A549 (cell line): ENCODE measurements around the gene NMRK1. TPM values are rescaled to one million over a fixed set of nuclear protein-coding genes. Genes with fewer than 3 reads are reported as not detected.

ENCODE experiments used
- ATAC-seq, 2 experiments: fragments of 200-7000 bp in 1 of 2; fragments of >200 bp in 1 of 2; cut with Nextera tagmentation in 1 of 2; cut with Tn5 transposase in 1 of 2; 3 replicates each; pipeline versions ENCODE4 v1.8.0 to v1.9.1; 2018 to 2020; ENCODE audit warnings: mild to moderate bottlenecking in 1 of 2, moderate library complexity in 1 of 2
- CTCF ChIA-PET: fragments of 300-600 bp; sonication (Branson Sonifier 250); formaldehyde crosslinking; extraction: SDS; loops from one replicate; lab custom pipeline; 2021; ENCODE audit warnings: antibody characterized with exemption, inconsistent platforms; lab: Yijun Ruan, JAX
- POLR2A ChIA-PET: fragments of 350-600 bp; formaldehyde crosslinking; extraction: SDS; loops from one replicate; lab custom pipeline; 2021; ENCODE audit warnings: antibody characterized with exemption, inconsistent platforms; lab: Yijun Ruan, JAX
- DNase-seq, 2 experiments: peaks; one replicate each; pipeline versions ENCODE4 v3.0.0 to v3.0.0-alpha.2; 2011 to 2016; ENCODE audit warnings: low read depth in 1 of 2, low spot score in 1 of 2
- FAIRE-seq: peaks from 2 replicates; lab custom pipeline; 2011; peaks lifted over from hg19 to GRCh38; lab: Jason Lieb, UNC
- H3K27ac ChIP-seq, 2 experiments: fragments of >200 bp; sonication (Bioruptor Twin); formaldehyde crosslinking; 3 replicates each; pipeline ENCODE4 v1.5.1; 2016 to 2017
- H3K4me1 ChIP-seq: fragments of >200 bp; sonication (Bioruptor Twin); formaldehyde crosslinking; 3 replicates; pipeline ENCODE4 v1.6.1; 2016
- H3K4me2 ChIP-seq: fragments of >200 bp; sonication (Bioruptor Twin); formaldehyde crosslinking; 3 replicates; pipeline ENCODE4 v1.6.1; 2016
- H3K4me3 ChIP-seq: fragments of >200 bp; sonication (Bioruptor Twin); formaldehyde crosslinking; 3 replicates; pipeline ENCODE4 v1.5.1; 2016
- H3K9me3 ChIP-seq: fragments of >200 bp; sonication (Bioruptor Twin); formaldehyde crosslinking; 3 replicates; pipeline ENCODE4 v1.6.1; 2016
- BCL3 ChIP-seq: fragments of >200 bp; sonication (Bioruptor Twin); formaldehyde crosslinking; IDR thresholded peaks from 3 replicates; pipeline ENCODE4 v1.6.1; 2016
- BHLHE40 ChIP-seq: IDR thresholded peaks from 2 replicates; pipeline ENCODE4 v1.6.1; 2012; ENCODE audit warnings: low read depth, low read length, inconsistent platforms
- CBX2 ChIP-seq: fragments of 200-600 bp; sonication (generic); IDR thresholded peaks from 2 replicates; pipeline ENCODE4 v1.6.1; 2016; ENCODE audit warnings: low read depth, mild to moderate bottlenecking, borderline replicate concordance
- CHD4 ChIP-seq: fragments of 200-600 bp; sonication (generic); IDR thresholded peaks from 2 replicates; pipeline ENCODE4 v1.6.1; 2016; ENCODE audit warnings: antibody characterized with exemption, mild to moderate bottlenecking, borderline replicate concordance
- EHF ChIP-seq: fragments of 250-450 bp; sonication (Bioruptor Pico); IDR thresholded peaks from 2 replicates; pipeline ENCODE4 v1.5.0; 2020; ENCODE audit warnings: mild to moderate bottlenecking
- ESRRA ChIP-seq: fragments of 150-350 bp; IDR thresholded peaks from 2 replicates; pipeline ENCODE4 v1.6.1; 2014; ENCODE audit warnings: mild to moderate bottlenecking, low read length, borderline replicate concordance
- GATA3 ChIP-seq: IDR thresholded peaks from 2 replicates; pipeline ENCODE4 v1.6.1; 2012; ENCODE audit warnings: borderline replicate concordance
- HDAC2 ChIP-seq: fragments of 200-600 bp; sonication (generic); IDR thresholded peaks from 2 replicates; pipeline ENCODE4 v1.6.1; 2016
- HEYL ChIP-seq: fragments of 250-450 bp; sonication (Bioruptor Pico); IDR thresholded peaks from 2 replicates; pipeline ENCODE4 v1.8.0; 2021; ENCODE audit warnings: mild to moderate bottlenecking, moderate library complexity
- HMGXB4 ChIP-seq: fragments of 250-450 bp; sonication (Bioruptor Pico); IDR thresholded peaks from 2 replicates; pipeline ENCODE4 v1.5.0; 2021; ENCODE audit warnings: mild to moderate bottlenecking, moderate library complexity, borderline replicate concordance
- JUN ChIP-seq, 2 experiments: fragments of >200 bp; sonication (Bioruptor Twin); formaldehyde crosslinking; IDR thresholded peaks; 2 replicates in 1 of 2; 3 replicates in 1 of 2; pipeline ENCODE4 v1.6.1; 2016 to 2017
- JUNB ChIP-seq: fragments of >200 bp; sonication (Bioruptor Twin); formaldehyde crosslinking; IDR thresholded peaks from 2 replicates; pipeline ENCODE4 v1.6.1; 2016
- KDM1A ChIP-seq: fragments of 200-600 bp; sonication (generic); IDR thresholded peaks from 2 replicates; pipeline ENCODE4 v1.6.1; 2016; ENCODE audit warnings: low read depth, mild to moderate bottlenecking
- KDM5A ChIP-seq: fragments of 200-600 bp; sonication (generic); IDR thresholded peaks from 2 replicates; pipeline ENCODE4 v1.6.1; 2016; ENCODE audit warnings: antibody characterized with exemption, mild to moderate bottlenecking
- MAZ ChIP-seq: fragments of 150-350 bp; IDR thresholded peaks from 2 replicates; pipeline ENCODE4 v1.6.1; 2014; ENCODE audit warnings: antibody characterized with exemption, low read depth, low read length, borderline replicate concordance
- MYC ChIP-seq: IDR thresholded peaks from 2 replicates; pipeline ENCODE4 v1.6.1; 2012; ENCODE audit warnings: mild to moderate bottlenecking, inconsistent platforms, low read length, improper control_type of control experiment, borderline replicate concordance
- NPAS2 ChIP-seq: fragments of 250-450 bp; sonication (Bioruptor Pico); IDR thresholded peaks from 2 replicates; pipeline ENCODE4 v1.8.0; 2022; ENCODE audit warnings: mild to moderate bottlenecking, moderate library complexity, borderline replicate concordance
- NR3C1 ChIP-seq: fragments of >200 bp; sonication (Bioruptor Twin); formaldehyde crosslinking; IDR thresholded peaks from 3 replicates; pipeline ENCODE4 v1.6.1; 2017
- POLR2A ChIP-seq: IDR thresholded peaks from 2 replicates; pipeline ENCODE4 v1.6.1; 2012; ENCODE audit warnings: mild to moderate bottlenecking, low read length
- RAD21 ChIP-seq, 2 experiments: fragments of >200 bp in 1 of 2; sonication (Bioruptor Twin) in 1 of 2; formaldehyde crosslinking in 1 of 2; IDR thresholded peaks in 1 of 2; conservative IDR thresholded peaks in 1 of 2; 2 replicates in 1 of 2; 3 replicates in 1 of 2; pipeline ENCODE4 v1.6.1; 2012 to 2018; ENCODE audit warnings: inconsistent platforms in 1 of 2
- RARB ChIP-seq: fragments of 250-450 bp; sonication (Bioruptor Pico); IDR thresholded peaks from 2 replicates; pipeline ENCODE4 v1.8.0; 2021; ENCODE audit warnings: mild to moderate bottlenecking, moderate library complexity
- RCOR1 ChIP-seq: fragments of 150-350 bp; IDR thresholded peaks from 2 replicates; pipeline ENCODE4 v1.6.1; 2014; ENCODE audit warnings: antibody characterized with exemption, low read length, low read depth
- RFX5 ChIP-seq: fragments of 450-650 bp; IDR thresholded peaks from 2 replicates; pipeline ENCODE4 v1.7.1; 2014; ENCODE audit warnings: antibody characterized with exemption, mild to moderate bottlenecking, moderate library complexity
- whole genome bisulfite sequencing: methylation state at CpG from one replicate; pipeline ENCODE4 v1.1.6; 2017; ENCODE audit errors: missing lambda C conversion rate; 5-methylcytosine and 5-hydroxymethylcytosine counted together
- polyA plus RNA-seq, 4 experiments: library from polyadenylated mRNA; depleted of rRNA in 3 of 4; stranded (reverse); fragments of >200 nt; fragmentation: RNase III in 1 of 4; extraction: RNeasy Plus Mini Kit Qiagen cat#74134 plus additional on column Dnase treatment in 1 of 4; gene quantifications; 2 replicates in 3 of 4; 3 replicates in 1 of 4; pipeline ENCODE4 v1.2.3, GENCODE V29; 2011 to 2017
- TF ChIP-seq, protein P1 (sequence below): fragments of 450-650 bp; IDR thresholded peaks from 2 replicates; pipeline ENCODE4 v1.6.1; 2014; ENCODE audit warnings: antibody characterized with exemption
- TF ChIP-seq, protein P2 (sequence below): fragments of >200 bp; sonication (Bioruptor Twin); formaldehyde crosslinking; IDR thresholded peaks from 3 replicates; pipeline ENCODE4 v1.5.1; 2016
- TF ChIP-seq, protein P3 (sequence below): fragments of 250-450 bp; sonication (Bioruptor Pico); IDR thresholded peaks from 2 replicates; pipeline ENCODE4 v1.5.0; 2020; ENCODE audit warnings: low read depth, mild to moderate bottlenecking, moderate library complexity

NMRK1 gene
- polyA plus RNA-seq, 2 of the 4 experiments (the other 2 are of a cell fraction): 7.6 to 10.5 TPM

GRCh38 chr9:75051285-75051684 lies 36.7 kb downstream of the NMRK1 start (continued):
- TF ChIP-seq CBX2 (no peak), HEYL (CRISPR knock-in tag) (no peak)
- TF ChIP-seq, protein P1, sequence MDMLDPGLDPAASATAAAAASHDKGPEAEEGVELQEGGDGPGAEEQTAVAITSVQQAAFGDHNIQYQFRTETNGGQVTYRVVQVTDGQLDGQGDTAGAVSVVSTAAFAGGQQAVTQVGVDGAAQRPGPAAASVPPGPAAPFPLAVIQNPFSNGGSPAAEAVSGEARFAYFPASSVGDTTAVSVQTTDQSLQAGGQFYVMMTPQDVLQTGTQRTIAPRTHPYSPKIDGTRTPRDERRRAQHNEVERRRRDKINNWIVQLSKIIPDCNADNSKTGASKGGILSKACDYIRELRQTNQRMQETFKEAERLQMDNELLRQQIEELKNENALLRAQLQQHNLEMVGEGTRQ: no peak

- H3K27ac ChIP-seq: no peak overlapping the region
- no peak for FAIRE-seq
Observed at GRCh38 chr9:75047506-75047905, 40.4 kb downstream of the NMRK1 start.

GRCh38 chr9:75046725-75047345 lies 41.1 kb downstream of the NMRK1 start:
- WGBS: 55% methylated on average over 3 of the region's 3 CpGs

More at GRCh38 chr9:75047506-75047905, 40.4 kb downstream of the NMRK1 start:
- CTCF ChIA-PET: interaction anchor here (3.4 kb wide), 1 partner anchor 28 kb away, joined by 10 read pairs; no protein-coding TSS in a partner anchor
- TF ChIP-seq RARB (CRISPR knock-in tag) (no peak), NR3C1 (no peak), CHD4 (no peak), ESRRA (no peak), BCL3 (no peak), KDM1A (no peak), HDAC2 (no peak), EHF (CRISPR knock-in tag) (no peak), MAZ (no peak), RAD21 (conservative IDR thresholded peaks at IDR 0.05 in 1 of 2, IDR thresholded peaks at IDR 0.05 in 1 of 2) (no peak), KDM5A (no peak), JUN (IDR thresholded peaks at IDR 0.05) (no peak), GATA3 (no peak), RCOR1 (no peak)
- TF ChIP-seq, protein P2, sequence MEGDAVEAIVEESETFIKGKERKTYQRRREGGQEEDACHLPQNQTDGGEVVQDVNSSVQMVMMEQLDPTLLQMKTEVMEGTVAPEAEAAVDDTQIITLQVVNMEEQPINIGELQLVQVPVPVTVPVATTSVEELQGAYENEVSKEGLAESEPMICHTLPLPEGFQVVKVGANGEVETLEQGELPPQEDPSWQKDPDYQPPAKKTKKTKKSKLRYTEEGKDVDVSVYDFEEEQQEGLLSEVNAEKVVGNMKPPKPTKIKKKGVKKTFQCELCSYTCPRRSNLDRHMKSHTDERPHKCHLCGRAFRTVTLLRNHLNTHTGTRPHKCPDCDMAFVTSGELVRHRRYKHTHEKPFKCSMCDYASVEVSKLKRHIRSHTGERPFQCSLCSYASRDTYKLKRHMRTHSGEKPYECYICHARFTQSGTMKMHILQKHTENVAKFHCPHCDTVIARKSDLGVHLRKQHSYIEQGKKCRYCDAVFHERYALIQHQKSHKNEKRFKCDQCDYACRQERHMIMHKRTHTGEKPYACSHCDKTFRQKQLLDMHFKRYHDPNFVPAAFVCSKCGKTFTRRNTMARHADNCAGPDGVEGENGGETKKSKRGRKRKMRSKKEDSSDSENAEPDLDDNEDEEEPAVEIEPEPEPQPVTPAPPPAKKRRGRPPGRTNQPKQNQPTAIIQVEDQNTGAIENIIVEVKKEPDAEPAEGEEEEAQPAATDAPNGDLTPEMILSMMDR: no peak
- POLR2A ChIA-PET: no interaction called here
- Histone ChIP-seq H3K4me1 (no peaks in the 10 kb centered on the region), H3K4me2 (no peak overlapping the region), H3K9me3 (no peaks in the 10 kb centered on the region), H3K4me3 (no peak overlapping the region)
- ATAC-seq (no peak), DNase-seq (no peak)
- WGBS: 18% methylated on average over 2 of the region's 2 CpGs

More at GRCh38 chr9:75046725-75047345, 41.1 kb downstream of the NMRK1 start:
- DNase-seq (no peak), ATAC-seq (no peak)
- CTCF ChIA-PET: interaction anchor here (0.5 to 1.0 kb wide), 3 partner anchors 8 to 136 kb away, joined by 3 to 4 read pairs (median 3); no protein-coding TSS in a partner anchor
- Histone ChIP-seq H3K4me3 (no peak overlapping the region), H3K4me2 (no peak overlapping the region), H3K9me3 (no peaks in the 10 kb centered on the region), H3K27ac (no peak overlapping the region)
- POLR2A ChIA-PET: interaction anchor here (1.1 kb wide), 1 partner anchor 18 kb away, joined by 6 read pairs; the partner anchor contains the start of gene CARNMT1
- TF ChIP-seq BHLHE40 (no peak), HDAC2 (no peak), GATA3 (no peak), RAD21 (conservative IDR thresholded peaks at IDR 0.05 in 1 of 2, IDR thresholded peaks at IDR 0.05 in 1 of 2) (no peak), KDM5A (no peak), JUNB (no peak), JUN (IDR thresholded peaks at IDR 0.05) (no peak), NPAS2 (CRISPR knock-in tag) (no peak), POLR2A (no peak), ESRRA (no peak), RFX5 (no peak), MYC (no peak), HMGXB4 (CRISPR knock-in tag) (no peak)
- TF ChIP-seq, protein P3, sequence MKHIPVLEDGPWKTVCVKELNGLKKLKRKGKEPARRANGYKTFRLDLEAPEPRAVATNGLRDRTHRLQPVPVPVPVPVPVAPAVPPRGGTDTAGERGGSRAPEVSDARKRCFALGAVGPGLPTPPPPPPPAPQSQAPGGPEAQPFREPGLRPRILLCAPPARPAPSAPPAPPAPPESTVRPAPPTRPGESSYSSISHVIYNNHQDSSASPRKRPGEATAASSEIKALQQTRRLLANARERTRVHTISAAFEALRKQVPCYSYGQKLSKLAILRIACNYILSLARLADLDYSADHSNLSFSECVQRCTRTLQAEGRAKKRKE (CRISPR knock-in tag): no peak
- TF ChIP-seq, protein P1: no peak
- TF ChIP-seq, all 56 proteins: peak for 0
- H3K4me1 ChIP-seq: no peaks in the 10 kb centered on the region
- no peak for FAIRE-seq
